ENCODE measurements around the gene FAM107B.

The FAM107B gene

DNA sequence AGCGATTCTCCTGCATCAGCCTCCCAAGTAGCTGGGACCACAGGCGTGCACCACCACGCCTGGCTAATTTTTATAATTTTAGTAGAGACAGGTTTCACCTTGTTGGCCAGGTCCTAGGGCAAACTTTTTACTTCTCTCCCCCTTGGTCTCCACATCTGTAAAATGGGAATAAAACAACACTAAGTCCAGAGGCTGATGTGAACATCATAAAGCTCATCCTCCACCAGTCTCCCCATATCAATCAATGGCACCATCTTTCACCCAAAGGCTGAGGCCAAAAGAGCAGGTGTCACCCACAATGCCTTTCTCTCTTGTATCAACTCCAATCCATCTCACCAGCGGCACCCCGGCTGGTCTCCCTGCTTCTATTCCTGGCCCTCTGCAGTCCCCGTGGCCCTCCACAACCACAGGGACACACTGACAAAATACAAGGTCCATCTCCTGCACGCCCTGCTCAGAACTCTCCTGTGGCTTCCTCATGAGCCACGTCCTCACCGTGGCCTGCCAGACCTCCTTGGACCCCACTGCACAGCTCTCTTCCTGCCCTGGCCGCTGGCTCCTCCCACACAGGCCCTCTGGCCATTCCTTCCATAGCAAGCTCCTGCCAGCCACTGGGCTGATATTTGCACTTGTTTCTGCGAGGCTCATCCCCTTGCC is 179.0 kb downstream of the FAM107B start:
- TF ChIP-seq GATA3 (IDR thresholded peaks at IDR 0.05; ENCODE audit: low read depth, low read length) (no peak), GATA2 (IDR thresholded peaks at IDR 0.05; ENCODE audit: low read depth, low read length) (no peak)

DNA sequence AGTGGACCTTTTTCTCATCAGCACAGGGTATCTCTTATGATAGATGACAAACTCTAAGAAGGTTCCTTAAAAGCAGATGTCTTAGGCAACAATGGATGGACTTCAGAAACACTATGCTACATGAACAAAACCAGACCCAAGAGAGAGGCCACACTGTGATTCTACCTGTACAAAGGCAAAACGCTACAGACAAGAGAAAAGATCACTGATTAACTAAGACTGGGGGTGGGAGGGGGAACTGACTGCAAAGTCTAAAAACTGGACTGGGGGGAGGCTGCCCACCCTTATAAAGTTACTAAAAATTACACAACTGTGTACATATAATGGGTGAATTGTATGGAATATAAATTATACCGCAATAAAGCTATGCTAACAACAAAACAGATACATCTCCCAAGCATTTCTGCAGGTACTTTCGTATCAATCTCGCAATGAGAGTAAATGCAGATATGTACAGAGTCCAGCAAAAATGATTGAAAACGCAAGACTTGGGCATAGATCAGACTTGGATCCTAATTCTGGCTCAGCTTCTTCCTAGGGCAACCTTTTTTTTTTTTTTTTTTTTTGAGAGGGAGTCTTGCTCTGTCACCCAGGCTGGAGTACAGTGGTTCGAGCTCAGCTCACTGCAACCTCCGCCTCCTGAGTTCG is 179.7 kb downstream of the FAM107B start:
- TF ChIP-seq GATA3 (IDR thresholded peaks at IDR 0.05; ENCODE audit: low read depth, low read length): no peak
- TF ChIP-seq GATA2 (IDR thresholded peaks at IDR 0.05; ENCODE audit: low read depth, low read length): no peak

DNA sequence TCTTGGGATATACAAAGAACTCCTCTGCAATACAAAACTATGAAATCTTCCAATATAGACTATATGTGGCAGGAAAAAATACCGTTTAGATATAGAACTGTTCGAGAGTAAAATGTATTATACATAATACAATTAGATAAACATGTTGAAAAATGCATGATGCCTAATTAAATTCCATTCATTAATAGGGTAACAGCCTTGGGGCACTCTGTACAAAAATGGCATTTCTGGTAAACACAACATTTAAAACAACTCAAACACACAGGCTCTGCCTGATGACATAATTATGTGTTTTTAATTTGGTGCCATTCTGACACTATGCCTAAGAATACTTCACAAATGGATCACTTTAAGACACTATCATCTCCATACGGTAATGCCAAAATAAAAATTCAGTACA is 180.9 kb downstream of the FAM107B start:
- no peak for TF ChIP-seq GATA2 (IDR thresholded peaks at IDR 0.05; ENCODE audit: low read depth, low read length)
- TF ChIP-seq GATA3 (IDR thresholded peaks at IDR 0.05; ENCODE audit: low read depth, low read length): no peak

DNA sequence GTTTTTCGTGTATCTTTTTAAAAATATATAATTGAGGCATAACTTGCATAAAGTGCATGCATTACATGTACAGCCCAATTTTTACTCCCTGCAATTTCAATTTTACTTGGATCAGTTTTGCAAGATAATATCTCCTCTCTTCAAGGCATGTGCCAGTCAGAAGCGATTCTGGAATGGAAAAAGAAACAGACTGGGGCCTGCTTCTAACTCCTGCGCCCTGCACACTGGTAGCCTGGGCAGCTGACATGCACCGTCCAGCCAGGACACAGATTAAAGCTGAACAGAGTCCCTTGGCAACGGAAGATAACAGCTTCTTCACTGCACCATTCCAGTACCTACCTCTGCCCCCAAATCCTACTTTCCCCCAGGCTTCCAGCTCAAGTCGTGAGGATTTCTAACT is 182.1 kb downstream of the FAM107B start:
- TF ChIP-seq GATA3 (IDR thresholded peaks at IDR 0.05; ENCODE audit: low read depth, low read length) (peak; percentile 79), GATA2 (IDR thresholded peaks at IDR 0.05; ENCODE audit: low read depth, low read length) (peak; percentile 91)

DNA sequence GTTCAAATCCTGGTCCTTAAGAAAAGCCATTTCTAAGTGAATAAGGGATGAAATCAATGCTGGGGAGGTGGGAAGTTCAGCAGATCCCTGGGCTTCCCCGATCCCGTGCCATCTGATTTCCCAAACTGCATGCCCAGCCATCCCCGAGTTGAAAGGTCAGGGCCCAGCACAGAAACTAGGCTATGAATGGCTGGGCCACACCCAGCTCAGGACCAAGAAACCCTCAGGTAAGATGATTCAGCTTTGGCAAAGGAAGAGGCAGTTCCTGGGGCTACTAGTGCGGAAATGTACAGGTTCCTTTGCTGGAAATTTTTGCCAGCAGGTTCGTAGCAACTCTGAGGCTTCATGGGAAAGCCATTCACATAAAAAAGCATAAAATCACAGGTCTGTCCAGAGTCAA is 182.7 kb downstream of the FAM107B start:
- TF ChIP-seq GATA2 (IDR thresholded peaks at IDR 0.05; ENCODE audit: low read depth, low read length) (no peak), GATA3 (IDR thresholded peaks at IDR 0.05; ENCODE audit: low read depth, low read length) (no peak)

DNA sequence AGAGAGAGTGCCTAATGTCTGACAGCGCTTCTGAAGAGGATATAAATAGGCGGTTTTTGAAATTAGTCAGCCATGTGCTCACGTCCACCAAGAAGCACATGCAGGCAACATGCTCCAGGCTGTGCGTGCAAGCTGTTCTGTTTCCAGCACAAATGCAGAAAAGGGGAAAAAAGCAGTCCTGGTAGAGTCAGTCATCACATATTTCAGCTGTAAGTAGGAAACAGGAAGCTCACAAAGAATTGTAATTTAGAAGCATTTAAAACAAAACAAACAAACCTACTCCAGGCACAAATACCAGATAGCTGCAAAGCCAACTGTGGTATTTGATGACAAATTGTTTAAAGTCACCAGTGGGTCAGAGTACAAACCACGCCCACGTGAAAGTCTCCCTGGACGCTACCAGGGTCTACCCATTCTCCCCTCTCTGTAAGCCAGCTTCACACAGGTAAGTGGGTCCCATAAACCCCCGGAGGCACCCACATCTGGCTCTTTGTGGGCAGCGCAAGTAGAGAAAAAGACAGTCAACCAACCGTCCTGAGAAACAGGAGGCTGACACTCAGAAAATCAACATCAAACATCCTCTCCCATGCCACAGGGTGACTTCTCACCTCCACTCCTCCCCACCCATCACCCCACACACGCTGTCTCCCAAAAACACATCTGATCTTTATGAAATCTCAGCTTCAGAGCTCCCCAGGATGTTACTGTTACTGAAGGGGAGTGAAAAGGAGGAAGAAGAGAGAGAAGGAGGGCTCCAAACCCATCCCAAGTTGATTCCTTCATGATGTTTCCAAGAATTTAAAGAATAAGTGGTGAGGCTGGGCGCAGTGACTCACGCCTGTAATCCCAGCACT is 186.4 kb downstream of the FAM107B start:
- TF ChIP-seq GATA3 (IDR thresholded peaks at IDR 0.05; ENCODE audit: low read depth, low read length) (no peak), GATA2 (IDR thresholded peaks at IDR 0.05; ENCODE audit: low read depth, low read length) (no peak)

DNA sequence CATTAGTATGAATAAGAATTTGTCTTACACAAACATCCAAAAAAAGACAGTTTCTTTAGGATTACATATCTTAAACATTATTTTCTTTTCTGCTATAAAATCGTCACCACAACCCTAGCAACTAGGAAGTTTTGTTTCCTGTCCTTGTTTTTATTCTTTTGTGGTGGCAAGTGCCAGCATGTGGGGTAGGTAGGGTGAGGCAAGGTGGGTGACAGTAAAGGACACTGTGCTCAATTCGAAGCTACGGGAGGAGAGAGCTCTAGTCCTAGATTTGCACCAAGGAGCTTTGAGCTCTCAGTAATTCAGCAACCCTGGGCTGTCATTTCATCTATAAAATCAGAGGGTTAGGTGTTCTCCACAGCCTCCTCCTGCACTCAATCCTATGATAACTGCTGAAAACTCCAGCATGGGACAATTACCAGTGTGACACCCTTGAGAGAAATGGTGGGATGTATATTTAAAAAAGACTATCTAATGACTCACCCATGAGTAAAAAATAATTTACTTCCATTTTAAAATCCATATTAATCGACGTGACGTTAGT is 187.1 kb downstream of the FAM107B start:
- TF ChIP-seq GATA2 (IDR thresholded peaks at IDR 0.05; ENCODE audit: low read depth, low read length) (no peak), GATA3 (IDR thresholded peaks at IDR 0.05; ENCODE audit: low read depth, low read length) (no peak)

DNA sequence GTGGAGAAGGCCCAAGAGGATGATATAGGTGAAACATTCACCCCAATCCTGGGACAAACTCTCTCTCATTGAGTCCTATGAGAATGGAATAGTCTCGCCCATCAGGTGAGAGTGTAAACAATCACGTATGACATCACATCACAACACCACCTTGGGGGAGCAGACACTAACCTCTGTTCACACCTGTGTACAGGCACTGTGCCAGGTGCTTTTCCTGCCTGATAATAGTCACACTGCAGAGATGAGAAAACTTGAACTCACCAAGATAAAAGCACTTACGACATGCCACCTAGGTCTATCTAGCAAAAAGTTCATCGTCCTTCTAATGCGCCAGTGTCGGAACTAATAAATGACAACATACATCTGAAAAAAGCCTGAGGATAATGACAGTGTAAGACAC is 187.8 kb downstream of the FAM107B start:
- TF ChIP-seq GATA2 (IDR thresholded peaks at IDR 0.05; ENCODE audit: low read depth, low read length) (no peak), GATA3 (IDR thresholded peaks at IDR 0.05; ENCODE audit: low read depth, low read length) (no peak)

DNA sequence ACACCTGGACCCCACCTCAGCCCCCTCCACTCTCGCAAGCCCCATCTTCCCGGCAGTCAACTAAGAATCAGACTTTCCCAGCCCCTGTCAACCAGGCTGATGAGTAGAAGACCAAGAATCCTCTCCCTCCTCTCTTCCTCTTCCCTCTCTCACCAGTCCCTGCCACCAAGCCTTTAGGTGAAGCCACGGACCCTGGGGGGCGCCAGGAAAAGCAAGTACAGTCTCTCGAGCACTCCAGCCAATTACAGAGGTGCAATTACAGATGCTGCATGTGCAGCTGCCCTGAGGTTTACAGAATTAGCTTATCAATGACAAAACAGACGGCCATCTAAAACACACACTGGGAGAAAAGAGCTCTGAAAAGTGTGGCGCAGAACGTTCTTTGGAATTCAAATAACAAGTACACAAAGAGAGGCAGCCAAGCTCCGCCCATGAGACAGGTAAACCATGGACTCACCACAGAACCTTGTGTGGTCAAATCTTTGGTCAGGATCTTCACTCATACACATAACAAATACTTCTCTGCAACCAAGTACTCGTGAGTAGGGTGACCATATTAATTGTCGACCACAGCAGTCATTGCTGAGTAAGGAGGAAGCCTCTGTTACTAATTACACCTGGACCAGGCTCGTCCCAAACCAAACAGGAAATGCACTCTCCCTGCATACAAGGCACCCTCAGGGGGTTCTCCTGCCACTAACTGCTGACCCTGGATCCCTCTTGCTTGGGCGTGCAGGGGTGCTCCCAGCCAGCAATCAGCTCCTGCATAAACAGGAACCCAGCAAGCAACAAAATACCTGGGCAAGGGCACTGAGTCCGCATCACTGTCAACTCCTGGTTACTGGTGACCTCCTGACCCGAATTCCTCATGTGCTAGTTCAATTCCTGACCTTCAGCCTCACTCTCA is 189.2 kb downstream of the FAM107B start:
- TF ChIP-seq GATA3 (IDR thresholded peaks at IDR 0.05; ENCODE audit: low read depth, low read length) (no peak), GATA2 (IDR thresholded peaks at IDR 0.05; ENCODE audit: low read depth, low read length) (no peak)

DNA sequence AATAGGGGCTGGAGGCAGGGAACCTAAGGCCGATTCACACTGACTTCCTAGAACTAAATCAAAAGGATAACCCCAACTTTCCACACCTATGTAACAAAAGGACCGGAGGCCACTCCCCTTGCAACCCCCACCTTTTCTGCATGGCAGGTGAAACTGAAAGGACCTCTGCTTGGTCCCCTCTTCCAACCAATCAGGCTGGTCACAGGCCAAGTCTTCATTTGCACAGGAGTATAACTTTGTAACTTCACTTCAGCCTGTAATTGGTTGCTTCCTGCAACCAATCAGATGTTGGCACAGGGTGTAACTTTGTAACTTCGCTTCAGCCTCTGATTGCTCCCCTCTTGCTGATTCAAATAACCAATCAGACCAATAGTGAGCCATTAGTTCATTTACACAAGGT is 190.0 kb downstream of the FAM107B start:
- TF ChIP-seq GATA3 (IDR thresholded peaks at IDR 0.05; ENCODE audit: low read depth, low read length): no peak
- TF ChIP-seq GATA2 (IDR thresholded peaks at IDR 0.05; ENCODE audit: low read depth, low read length): no peak

DNA sequence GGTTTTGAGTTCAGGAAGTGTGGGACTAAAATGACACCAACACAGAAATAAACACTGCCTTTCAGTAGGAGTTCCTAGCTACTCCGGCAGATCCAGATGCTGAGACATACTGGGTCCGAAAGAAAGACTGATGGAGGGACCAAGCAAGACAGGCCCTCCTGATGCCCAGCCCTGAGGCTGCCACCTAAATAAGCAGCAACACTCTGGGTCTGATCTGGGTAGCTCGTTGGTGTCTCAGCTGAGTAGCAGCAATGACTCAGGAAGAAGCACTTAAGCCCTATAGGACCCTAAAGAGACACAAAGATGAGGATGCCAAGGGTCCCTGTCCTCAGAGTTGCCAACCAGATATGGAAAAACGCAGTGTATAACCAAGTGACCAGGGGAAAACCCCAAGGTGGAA is 190.7 kb downstream of the FAM107B start:
- no peak for TF ChIP-seq GATA2 (IDR thresholded peaks at IDR 0.05; ENCODE audit: low read depth, low read length)
- TF ChIP-seq GATA3 (IDR thresholded peaks at IDR 0.05; ENCODE audit: low read depth, low read length): no peak

DNA sequence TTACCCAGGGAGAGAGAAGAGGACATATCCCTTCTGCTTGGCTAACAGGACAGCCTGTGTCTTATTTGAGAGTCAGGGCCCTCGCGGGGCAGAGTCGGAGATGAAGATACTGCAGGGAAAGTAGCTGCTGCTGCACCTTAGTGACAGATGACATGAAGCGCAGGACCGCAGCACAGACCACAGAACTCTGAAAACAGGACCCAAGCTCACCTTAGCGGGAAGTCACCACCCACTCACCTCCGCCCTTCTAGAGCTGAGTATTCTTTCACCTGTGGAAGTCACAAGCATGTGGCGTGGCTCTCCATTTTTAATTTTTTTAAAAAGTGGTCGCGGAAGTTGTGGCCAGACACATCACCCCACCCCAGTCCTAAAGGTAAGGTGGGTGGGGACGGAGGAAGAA is 191.4 kb downstream of the FAM107B start:
- TF ChIP-seq GATA3 (IDR thresholded peaks at IDR 0.05; ENCODE audit: low read depth, low read length): no peak
- TF ChIP-seq GATA2 (IDR thresholded peaks at IDR 0.05; ENCODE audit: low read depth, low read length): no peak

DNA sequence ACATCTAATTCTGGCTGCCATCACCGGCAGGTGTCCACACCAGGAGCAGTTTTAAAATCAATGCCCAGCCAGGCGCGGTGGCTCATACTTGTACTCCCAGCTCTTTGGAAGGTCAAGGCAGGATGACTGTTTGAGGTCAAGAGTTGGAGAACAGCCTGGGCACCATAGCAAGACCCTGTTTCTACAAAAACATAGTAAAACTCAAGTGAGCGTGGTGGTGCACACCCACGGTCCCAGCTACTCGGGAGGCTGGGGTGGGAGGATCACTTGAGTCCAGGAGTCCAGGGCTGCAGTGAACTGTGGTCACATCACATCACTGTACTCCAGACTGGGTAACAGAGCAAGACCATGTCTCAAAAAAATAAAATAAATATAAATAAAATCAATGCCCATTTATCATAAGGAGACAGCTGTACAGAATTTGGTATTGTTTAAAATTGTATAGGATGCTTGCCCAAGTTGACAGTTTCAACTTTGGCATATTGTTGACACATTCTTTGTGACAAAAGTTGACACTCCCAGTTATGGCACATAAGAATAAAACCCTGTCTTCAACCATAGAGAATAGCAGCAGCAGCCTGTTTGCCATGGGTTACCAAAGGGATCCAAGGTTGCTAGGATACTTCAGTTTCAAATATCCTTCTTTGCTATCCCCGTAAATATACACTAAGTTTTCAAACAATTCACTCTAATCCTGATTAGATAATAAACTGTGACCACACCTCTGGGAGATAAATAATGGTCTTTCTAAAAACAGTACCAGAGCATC is 193.0 kb downstream of the FAM107B start:
- TF ChIP-seq GATA2 (IDR thresholded peaks at IDR 0.05; ENCODE audit: low read depth, low read length) (no peak), GATA3 (IDR thresholded peaks at IDR 0.05; ENCODE audit: low read depth, low read length) (no peak)
